Ovary (tissue), 9 donors: ENCODE data around the gene TNP2. TPM values are rescaled to one million over a fixed set of nuclear protein-coding genes. Genes with fewer than 3 reads are reported as not detected.

Experiments used
- DNase-seq, 5 donors: peaks; one replicate each; pipeline ENCODE4 v3.0.0-alpha.2; 2019 to 2020
- H3K27ac ChIP-seq, 2 donors: fragments of 200-600 bp; one replicate each; pipeline versions ENCODE4 v1.5.1 to v1.8.0; 2019 to 2022
- H3K27me3 ChIP-seq: fragments of 200-600 bp; one replicate; pipeline ENCODE4 v1.8.0; 2022
- H3K36me3 ChIP-seq: fragments of 200-600 bp; sonication (generic); one replicate; pipeline ENCODE4 v1.5.1; 2019
- H3K4me1 ChIP-seq: one replicate; pipeline ENCODE4 v1.8.1; 2013; ENCODE audit warnings: mild to moderate bottlenecking, moderate library complexity; ENCODE audit not compliant: insufficient read depth
- H3K4me3 ChIP-seq: fragments of 200-600 bp; sonication (generic); one replicate; pipeline ENCODE4 v1.5.1; 2017
- H3K9me3 ChIP-seq, 2 donors: fragments of 200-600 bp in 1 of 2; sonication (generic) in 1 of 2; one replicate each; pipeline versions ENCODE4 v1.5.1 to v1.8.1; 2013 to 2019; ENCODE audit warnings: mild to moderate bottlenecking in 1 of 2, moderate library complexity in 1 of 2
- CTCF ChIP-seq, 3 donors: fragments of 450-650 bp in 2 of 3; fragments of 200-600 bp in 1 of 3; IDR thresholded peaks; one replicate each; pipeline versions ENCODE4 v1.5.1 to v1.8.0; 2016 to 2022; ENCODE audit warnings: antibody characterized with exemption in 3 of 3, mild to moderate bottlenecking in 1 of 3
- EP300 ChIP-seq: sonication (generic); formaldehyde crosslinking; IDR thresholded peaks from one replicate; pipeline ENCODE4 v1.6.1; 2017; ENCODE audit warnings: antibody characterized with exemption
- POLR2A ChIP-seq: fragments of 450-650 bp; IDR thresholded peaks from one replicate; pipeline ENCODE4 v1.6.1; 2017; ENCODE audit warnings: antibody characterized with exemption, mild to moderate bottlenecking, moderate library complexity
- WGBS, 3 donors: extraction: QIAGEN DNeasy Blood & Tissue Kit in 1 of 3; methylation state at CpG; one replicate each; pipeline versions ENCODE4 v1.1.5 to v1.1.7; 2013 to 2017; 5-methylcytosine and 5-hydroxymethylcytosine counted together
- intact Hi-C, 4 donors: fragments of 100-400 bp; cut with DNase I; formaldehyde crosslinking; loops; one replicate each; pipeline versions ENCODE4 v1.11.0 to v1.15.1; 2022 to 2023
- polyA plus RNA-seq, 2 donors: library from polyadenylated mRNA; stranded (reverse); fragments of 200-250 nt in 1 of 2; fragments of 350-450 nt in 1 of 2; fragmentation: Illumina TruSeq in 1 of 2; extraction: RNeasy Lipid Tissue Mini Kit (QIAGEN cat#74804) in 1 of 2; gene quantifications; one replicate each; pipeline ENCODE4 v1.2.3, GENCODE V29; 2013 to 2014
- total RNA-seq, 7 donors: library from RNA; depleted of rRNA in 2 of 7; stranded (reverse); fragments of >200 nt in 2 of 7; fragmentation: NEBNext Ultra II Directional in 3 of 7; extraction: Animal tissue kit (Norgen Biotek cat#: 25700) in 3 of 7; gene quantifications; one replicate each; pipeline versions ENCODE4 v1.1.0 to v1.2.4, GENCODE V29; 2016 to 2023
- donor health status: DM: no; HTN: no; CAD: no; lungs with moderate emphysema.
- donor health status: DM: no; HTN: no; CAD: no.
- donor health status: Bipolar disorder and iron deficiency.
- donor health status: DM: yes; HTN: yes; CAD: no.
- donor health status: DM: no; HTN: no; CAD: no.
- donor health status: DM: yes; HTN: yes; CAD: no.

The TNP2 gene
- total and polyA plus RNA-seq, 9 donors = not detected

DNA sequence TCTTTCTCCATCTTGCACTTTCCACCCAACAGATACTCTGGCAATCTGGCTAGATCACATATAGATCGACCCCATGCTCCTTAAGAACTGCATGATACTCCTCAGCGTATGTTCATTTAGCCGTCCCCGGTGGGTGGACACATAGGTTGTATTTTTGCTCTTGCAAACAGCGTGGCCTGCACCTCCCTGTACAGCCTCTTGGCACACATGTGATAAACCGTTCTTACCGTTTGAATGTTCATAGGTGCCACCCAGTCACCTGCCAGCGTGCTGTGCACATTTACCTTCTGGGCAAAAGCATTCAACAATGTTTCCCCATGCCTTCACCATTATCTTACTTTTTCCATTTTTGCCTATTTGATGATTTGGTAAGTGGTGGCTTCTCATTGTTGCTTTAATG lies 6.2 kb downstream of the TNP2 start:
- intact Hi-C loops = loop anchor here in 1 of 4 donors (5.0 kb wide), 1 partner anchor 59 kb away; no protein-coding TSS in a partner anchor

DNA sequence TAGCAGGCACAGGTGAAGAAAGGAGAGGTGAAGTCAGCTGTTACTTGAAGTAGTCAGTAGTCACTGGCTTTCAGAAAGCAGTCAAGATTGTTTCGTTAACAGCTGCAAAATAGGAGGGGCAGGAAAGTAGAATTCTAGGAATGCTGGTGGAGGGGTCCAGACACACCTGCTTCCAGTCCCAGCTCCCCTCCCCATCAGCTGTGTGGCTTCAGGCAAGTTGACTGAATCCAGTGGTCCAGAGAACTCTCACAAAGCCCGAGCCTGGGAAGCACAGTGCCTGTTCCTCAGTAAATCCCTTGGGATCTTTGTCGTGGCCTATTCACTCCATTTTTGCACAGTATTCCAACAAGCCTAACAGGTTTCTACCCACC lies 8.5 kb downstream of the TNP2 start:
- intact Hi-C loops = loop anchor here in 1 of 4 donors (5.0 kb wide), 1 partner anchor 62 kb away; no protein-coding TSS in a partner anchor
- H3K27ac ChIP-seq = no peak overlapping the region
- no peak overlapping the region for H3K4me3 ChIP-seq
- H3K36me3 ChIP-seq = no peaks in the 10 kb centered on the region
- no peak for DNase-seq
- H3K9me3 ChIP-seq = no peaks in the 10 kb centered on the region
- TF ChIP-seq POLR2A (no peak), CTCF (IDR thresholded peaks at IDR 0.05) (no peak), EP300 (no peak)
- peaks cover 2% of the 10 kb centered on the region for H3K4me1 ChIP-seq
- 60 to 92% (median 79%) methylated on average over 3 of the region's 3 CpGs for WGBS, 3 donors
- H3K27me3 ChIP-seq = no peaks in the 10 kb centered on the region

More for the DNA sequence above, 6.2 kb downstream of the TNP2 start:
- Histone ChIP-seq H3K27me3 (no peaks in the 10 kb centered on the region), H3K27ac (no peak overlapping the region), H3K36me3 (no peaks in the 10 kb centered on the region), H3K4me3 (no peak overlapping the region), H3K4me1 (no peaks in the 10 kb centered on the region), H3K9me3 (no peaks in the 10 kb centered on the region)
- WGBS, 3 donors = 88 to 90% (median 88%) methylated on average over 8 of the region's 8 CpGs
- TF ChIP-seq EP300 (no peak), POLR2A (no peak), CTCF (IDR thresholded peaks at IDR 0.05) (no peak)
- no peak for DNase-seq

DNA sequence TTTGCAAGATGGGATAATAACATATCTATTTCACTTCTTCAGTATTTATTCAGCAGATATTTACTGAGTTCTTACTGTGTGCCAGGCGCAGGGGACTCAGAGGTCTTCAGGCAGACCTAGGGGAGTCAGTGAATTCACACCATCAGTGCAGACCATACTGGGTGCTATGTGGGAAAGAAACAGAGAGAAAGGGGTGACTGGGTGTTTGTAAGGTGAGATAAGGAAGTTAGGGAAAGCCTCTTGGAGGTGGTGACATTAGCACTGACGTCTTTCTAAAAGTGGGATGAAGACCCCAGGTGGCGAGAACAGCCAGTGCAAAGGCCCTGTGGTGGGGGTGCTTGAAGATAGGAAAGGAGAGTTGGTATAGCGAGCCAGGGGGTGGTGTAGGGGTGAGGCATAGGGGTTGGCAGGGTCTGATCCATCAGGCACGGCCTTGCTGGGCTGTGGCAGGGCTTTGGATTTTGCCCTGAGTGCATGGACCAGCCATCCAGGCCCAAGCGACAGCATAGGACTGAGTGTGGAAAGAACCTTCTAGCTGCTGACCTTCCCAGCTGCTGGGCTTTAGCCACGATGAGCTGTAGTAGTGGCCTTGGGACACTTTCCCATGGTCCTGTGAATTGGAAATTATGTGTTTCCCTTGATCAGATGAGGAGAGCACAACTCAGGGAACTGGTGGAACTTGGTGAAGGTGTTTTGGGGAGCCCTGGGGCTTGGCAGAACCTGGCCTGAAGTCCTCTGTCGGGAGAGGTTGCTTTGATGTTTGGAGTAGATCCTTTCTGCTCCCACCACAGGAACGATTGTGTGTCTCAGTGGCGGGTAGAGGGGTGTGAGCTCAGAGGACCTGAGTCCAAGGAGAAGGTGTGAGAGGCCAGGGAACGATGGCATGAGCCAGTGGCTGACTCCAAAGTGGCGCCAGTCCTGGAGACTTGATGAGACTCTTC lies 9.2 kb downstream of the TNP2 start:
- Histone ChIP-seq H3K4me3 (no peak overlapping the region), H3K27ac (no peak overlapping the region), H3K9me3 (no peaks in the 10 kb centered on the region), H3K27me3 (no peaks in the 10 kb centered on the region), H3K36me3 (no peaks in the 10 kb centered on the region), H3K4me1 (peaks cover 2% of the 10 kb centered on the region)
- intact Hi-C loops = loop anchor here (5.0 to 10.0 kb wide), 4 partner anchors 52 to 97 kb away; partner anchors contain the start of gene RMI2 (in 2 of the 4)
- WGBS, 3 donors = 77 to 85% (median 80%) methylated on average over 12 of the region's 12 CpGs
- TF ChIP-seq EP300 = no peak
- TF ChIP-seq POLR2A = no peak
- TF ChIP-seq CTCF (IDR thresholded peaks at IDR 0.05) = no peak
- no peak for DNase-seq

- Histone ChIP-seq H3K27me3 (no peaks in the 10 kb centered on the region), H3K4me3 (no peak overlapping the region), H3K9me3 (no peaks in the 10 kb centered on the region), H3K36me3 (no peaks in the 10 kb centered on the region), H3K27ac (no peak overlapping the region), H3K4me1 (peaks cover 6% of the 10 kb centered on the region)
- TF ChIP-seq POLR2A (no peak), EP300 (no peak)
- intact Hi-C loops = loop anchor here (5.0 to 10.0 kb wide), 3 partner anchors 53 to 98 kb away; partner anchors contain the start of gene RMI2 (in 2 of the 4)
- WGBS, 3 donors = 52 to 64% (median 58%) methylated on average over 15 of the region's 15 CpGs
- DNase-seq = peak in 2 of 5 donors; percentile 29 to 40
Measured at GRCh38 chr16:11258553-11259492, 10.3 kb downstream of the TNP2 start.
